ENCODE results near the gene SNX6.
"Not testable (repeated sequence)": the region's sequence is repeated elsewhere in the genome, so short reads cannot be mapped to it uniquely, and the experiment has no call there.

SNX6 gene

GRCh38 chr14:34562776-34563150 is 67.2 kb downstream of the SNX6 start:
- DNase-seq (ENCODE audit: low read depth, low spot score) = no peak

- DNase-seq (ENCODE audit: low read depth, low spot score) = not testable (repeated sequence)
Observed at GRCh38 chr14:34562037-34562775, 67.7 kb downstream of the SNX6 start.

- not testable (repeated sequence) for DNase-seq (ENCODE audit: low read depth, low spot score)
Observed at GRCh38 chr14:34556498-34556829, 73.5 kb downstream of the SNX6 start.

DNA sequence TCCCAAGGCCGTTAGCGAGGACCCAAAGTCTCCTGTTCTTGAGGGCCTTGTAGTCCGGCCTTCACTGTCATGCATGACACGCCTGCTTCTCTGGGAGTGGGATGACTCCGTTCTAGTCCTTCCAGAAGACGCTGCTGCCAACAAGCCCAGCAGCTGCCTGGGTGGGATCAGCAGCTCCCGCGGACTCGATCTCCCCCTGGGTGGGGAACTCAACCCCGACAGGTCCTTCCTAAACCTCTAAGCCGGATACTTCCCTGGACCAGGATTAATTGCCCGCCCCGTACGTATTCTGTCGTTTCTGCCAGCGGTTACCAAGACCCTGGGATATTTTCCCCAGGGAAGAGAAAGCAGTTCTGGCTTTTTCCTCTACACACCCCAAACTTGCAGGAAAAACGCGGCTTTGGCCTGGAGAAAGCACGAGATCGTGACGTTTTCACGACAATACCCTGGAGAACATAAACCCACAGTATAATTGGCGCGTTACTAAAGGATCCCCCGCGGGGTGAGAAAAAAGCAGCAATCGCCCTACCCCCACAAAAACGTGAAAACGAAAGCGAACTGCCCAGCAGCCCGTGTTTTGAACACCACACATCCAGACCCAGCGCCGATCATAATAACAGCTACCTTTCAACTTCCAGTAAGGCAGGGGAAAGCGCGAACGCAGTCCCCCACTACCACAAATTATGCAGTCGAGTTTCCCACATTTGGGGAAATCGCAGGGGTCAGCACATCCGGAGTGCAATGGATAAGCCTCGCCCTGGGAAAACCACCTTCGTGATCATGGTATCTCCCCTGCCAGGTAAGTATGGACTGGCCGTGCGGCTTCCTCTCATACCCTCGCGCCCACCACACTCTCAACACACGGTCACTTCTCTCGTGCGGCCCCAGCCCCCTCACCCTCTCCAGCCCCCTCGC is 74.1 kb downstream of the SNX6 start:
- not testable (repeated sequence) for DNase-seq (ENCODE audit: low read depth, low spot score)

DNA sequence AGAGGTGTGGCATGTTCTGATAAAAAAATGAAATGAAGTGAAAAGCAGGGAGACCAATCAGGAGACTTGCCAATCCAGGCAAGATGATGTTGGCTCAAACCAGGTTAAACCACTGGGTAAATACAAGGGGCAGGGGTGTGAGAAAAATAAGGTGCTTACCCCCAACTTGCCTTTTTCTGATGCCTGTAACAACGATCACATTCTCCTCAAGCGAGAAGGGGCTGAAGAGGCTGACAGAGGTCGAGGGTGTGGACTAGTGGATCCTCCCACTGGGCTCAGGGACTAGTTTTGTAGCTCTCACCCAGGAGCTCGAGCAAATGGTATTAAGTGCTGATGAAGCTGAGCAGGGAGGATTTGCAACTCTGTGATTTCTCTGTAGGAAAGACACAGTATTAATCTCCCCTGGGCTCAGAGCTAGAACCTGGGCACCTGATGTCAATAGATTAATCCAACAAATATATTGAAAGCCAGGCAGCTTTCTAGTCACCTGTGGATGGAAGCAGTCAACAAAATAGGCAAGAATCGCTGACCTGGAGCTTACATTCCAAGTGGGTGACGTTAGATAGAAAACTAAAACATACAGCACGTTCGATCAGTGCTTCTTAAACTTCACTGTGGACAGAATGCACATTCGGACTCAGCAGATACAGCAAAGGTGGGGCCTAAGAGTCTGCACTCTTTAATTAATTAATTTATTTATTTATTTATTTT is 75.3 kb downstream of the SNX6 start:
- no peak for DNase-seq (ENCODE audit: low read depth, low spot score)

GRCh38 chr14:34549276-34549966 is 80.5 kb downstream of the SNX6 start:
- not testable (repeated sequence) for DNase-seq (ENCODE audit: low read depth, low spot score)

DNA sequence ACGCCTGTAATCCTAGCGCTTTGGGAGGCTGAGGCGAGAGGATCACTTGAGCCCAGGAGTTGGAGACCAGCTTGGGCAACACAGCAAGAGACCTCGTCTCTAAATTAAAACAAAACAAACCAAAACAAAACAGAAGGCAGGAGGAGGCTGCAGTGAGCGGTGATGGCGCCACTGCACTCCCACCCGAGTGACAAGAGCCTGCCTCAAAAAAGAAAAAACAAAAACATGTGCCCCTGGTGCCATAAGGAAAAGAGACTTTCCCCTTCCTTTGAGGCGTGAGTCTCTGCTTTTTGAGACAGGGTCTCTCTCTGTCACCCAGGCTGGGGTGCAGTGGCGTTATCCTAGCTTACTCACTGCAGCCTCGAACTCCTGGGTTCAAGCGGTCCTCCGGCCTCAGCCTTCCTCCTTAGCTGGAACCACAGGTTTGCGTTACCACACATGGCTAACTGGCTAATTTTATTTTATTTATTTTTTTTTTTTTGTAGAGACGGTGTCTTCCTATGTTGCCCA is 81.4 kb downstream of the SNX6 start:
- DNase-seq (ENCODE audit: low read depth, low spot score) = no peak

- DNase-seq (ENCODE audit: low read depth, low spot score) = not testable (repeated sequence)
Observed at GRCh38 chr14:34547136-34547520, 82.8 kb downstream of the SNX6 start.

- not testable (repeated sequence) for DNase-seq (ENCODE audit: low read depth, low spot score)
Observed at GRCh38 chr14:34546272-34547135, 83.4 kb downstream of the SNX6 start.

- not testable (repeated sequence) for DNase-seq (ENCODE audit: low read depth, low spot score)
Observed at GRCh38 chr14:34540181-34541059, 89.5 kb downstream of the SNX6 start.

- peak; percentile 92 for DNase-seq (ENCODE audit: low read depth, low spot score)
Observed at GRCh38 chr14:34539407-34540180, 90.4 kb downstream of the SNX6 start, which contains the start of gene EAPP. EAPP (minus strand) TSS chr14:34539701; CDS start chr14:34539628, 73 bp downstream.

DNA sequence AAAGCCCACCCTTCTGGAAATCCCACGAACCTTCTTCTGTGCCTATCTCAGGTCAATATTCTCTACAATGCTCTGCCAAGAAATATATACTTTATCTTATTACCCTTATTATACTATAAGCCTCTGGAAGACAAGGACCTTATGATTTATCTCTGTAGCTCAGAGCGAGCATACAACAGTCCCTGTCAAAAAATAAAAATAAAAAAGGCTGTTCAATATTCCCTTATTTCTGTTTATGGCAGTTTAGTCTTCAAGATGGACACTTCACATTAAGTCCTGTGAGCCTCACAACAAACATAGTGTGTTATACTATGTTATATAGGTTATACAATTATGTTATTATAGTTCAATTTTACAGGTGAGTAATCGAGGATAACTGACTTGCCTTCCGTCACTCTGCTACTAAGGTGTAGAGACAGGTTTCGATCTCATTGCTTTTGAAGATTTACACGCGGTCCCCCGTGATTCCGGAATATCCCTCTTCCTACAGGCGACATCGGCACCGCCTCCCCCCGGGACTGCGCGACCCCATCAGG is 91.0 kb downstream of the SNX6 start:
- DNase-seq (ENCODE audit: low read depth, low spot score) = no peak

- not testable (repeated sequence) for DNase-seq (ENCODE audit: low read depth, low spot score)
Observed at GRCh38 chr14:34538096-34538495, 91.9 kb downstream of the SNX6 start.

GRCh38 chr14:34537677-34538009 is 92.3 kb downstream of the SNX6 start:
- no peak for DNase-seq (ENCODE audit: low read depth, low spot score)

GRCh38 chr14:34536951-34537676 is 92.8 kb downstream of the SNX6 start:
- DNase-seq (ENCODE audit: low read depth, low spot score) = no peak

DNA sequence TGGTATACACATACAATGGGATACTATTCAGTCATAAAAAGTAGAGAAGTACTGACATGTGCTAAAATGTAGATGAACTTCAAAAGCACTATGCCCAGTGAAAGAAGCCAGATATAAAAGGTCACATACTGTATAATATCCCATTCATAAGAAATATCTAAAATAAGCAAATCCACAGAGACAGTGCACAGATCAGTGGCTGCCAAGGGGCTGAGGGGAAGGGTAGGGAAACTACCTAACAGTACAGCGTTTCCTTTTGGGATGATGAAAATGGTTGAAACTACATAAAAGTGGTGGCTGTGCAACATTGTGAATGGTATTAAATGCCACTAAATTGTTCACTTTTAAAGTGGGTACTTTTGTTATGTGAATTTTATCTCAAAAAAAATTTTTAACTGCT is 102.4 kb downstream of the SNX6 start:
- no peak for DNase-seq (ENCODE audit: low read depth, low spot score)

- not testable (repeated sequence) for DNase-seq (ENCODE audit: low read depth, low spot score)
Observed at GRCh38 chr14:34524216-34524615, 105.7 kb downstream of the SNX6 start.

GRCh38 chr14:34522496-34522895 is 107.5 kb downstream of the SNX6 start:
- DNase-seq (ENCODE audit: low read depth, low spot score) = no peak
